GM23248 (cell line): ENCODE measurements around the gene ATL1. TPM values are rescaled to one million over a fixed set of nuclear protein-coding genes. Genes with fewer than 3 reads are reported as not detected.
A peak's percentile ranks its signal among the peaks of the same experiment; 100 is the strongest.

ENCODE experiments used
- DNase-seq: peaks from one replicate; pipeline ENCODE4 v3.0.0-alpha.2; 2015
- H2AFZ ChIP-seq: fragments of 200-600 bp; sonication (generic); 2 replicates; pipeline ENCODE4 v1.6.1; 2016; ENCODE audit warnings: antibody characterized with exemption
- H3F3A ChIP-seq: fragments of 200-600 bp; sonication (generic); 2 replicates; pipeline ENCODE4 v1.6.1; 2016; ENCODE audit warnings: mild to moderate bottlenecking, antibody characterized with exemption, mixed run types; ENCODE audit not compliant: insufficient read depth
- H3K27ac ChIP-seq: fragments of 200-600 bp; sonication (generic); 2 replicates; pipeline ENCODE4 v1.5.1; 2016; ENCODE audit warnings: mild to moderate bottlenecking
- H3K27me3 ChIP-seq: fragments of 200-600 bp; sonication (generic); replicated peaks from 2 replicates; pipeline ENCODE4 v1.6.1; 2016; ENCODE audit warnings: mild to moderate bottlenecking; ENCODE audit not compliant: insufficient read depth
- H3K36me3 ChIP-seq: fragments of 200-600 bp; sonication (generic); 2 replicates; pipeline ENCODE4 v1.6.1; 2016; ENCODE audit warnings: low read depth, mild to moderate bottlenecking
- H3K4me1 ChIP-seq: fragments of 200-600 bp; sonication (generic); 2 replicates; pipeline ENCODE4 v1.6.1; 2016; ENCODE audit warnings: mild to moderate bottlenecking; ENCODE audit not compliant: insufficient read depth
- H3K4me2 ChIP-seq: fragments of 200-600 bp; sonication (generic); one replicate; pipeline ENCODE4 v1.6.1; 2016; ENCODE audit warnings: mild to moderate bottlenecking; ENCODE audit not compliant: unreplicated experiment
- H3K4me3 ChIP-seq: fragments of 200-600 bp; sonication (generic); 2 replicates; pipeline ENCODE4 v1.5.1; 2016; ENCODE audit warnings: mild to moderate bottlenecking
- H3K79me2 ChIP-seq: fragments of 200-600 bp; sonication (generic); 2 replicates; pipeline ENCODE4 v1.6.1; 2016; ENCODE audit warnings: mild to moderate bottlenecking; ENCODE audit not compliant: insufficient read depth
- H3K9ac ChIP-seq: fragments of 200-600 bp; sonication (generic); 2 replicates; pipeline ENCODE4 v1.6.1; 2016; ENCODE audit warnings: mild to moderate bottlenecking
- H3K9me2 ChIP-seq: fragments of 200-600 bp; sonication (generic); 2 replicates; pipeline ENCODE4 v1.6.1; 2016; ENCODE audit warnings: mixed run types, mild to moderate bottlenecking, moderate library complexity; ENCODE audit not compliant: insufficient read depth
- H3K9me3 ChIP-seq: fragments of 200-600 bp; sonication (generic); one replicate; pipeline ENCODE4 v1.6.1; 2017; ENCODE audit warnings: low read depth
- H4K20me1 ChIP-seq: fragments of 200-600 bp; sonication (generic); 2 replicates; pipeline ENCODE4 v1.6.0; 2016; ENCODE audit not compliant: insufficient read depth
- EZH2 ChIP-seq: fragments of 200-600 bp; sonication (generic); IDR thresholded peaks from 2 replicates; pipeline ENCODE4 v1.6.1; 2018; ENCODE audit warnings: antibody characterized with exemption, mild to moderate bottlenecking; ENCODE audit not compliant: insufficient read depth, poor library complexity, severe bottlenecking
- EZH2phosphoT487 ChIP-seq: fragments of 200-600 bp; sonication (generic); IDR thresholded peaks from 2 replicates; pipeline ENCODE4 v1.6.1; 2018; ENCODE audit warnings: antibody characterized with exemption, moderate library complexity, mild to moderate bottlenecking, low read depth; ENCODE audit not compliant: insufficient read depth
- WGBS, 2 experiments: methylation state at CpG; one replicate each; pipeline ENCODE4 v1.1.6; 2015 to 2017; ENCODE audit warnings: low lambda C conversion rate in 2 of 2, low coverage in 1 of 2; ENCODE audit errors: missing lambda C conversion rate in 2 of 2; 5-methylcytosine and 5-hydroxymethylcytosine counted together
- in situ Hi-C: fragments of 300-500 bp; cut with MboI; formaldehyde crosslinking; loops from 2 replicates; pipeline ENCODE4 v1.15.0; 2020
- polyA plus RNA-seq: library from polyadenylated mRNA; unstranded; fragments of >200 nt; fragmentation: Nextera tagmentation; extraction: Ambion mirVana; gene quantifications from 2 replicates; pipeline ENCODE4 v1.2.1, GENCODE V29; 2016
- total RNA-seq: library from RNA; depleted of rRNA; stranded (reverse); fragments of >200 nt; shearing (Covaris generic); gene quantifications from 2 replicates; pipeline ENCODE4 v1.2.3, GENCODE V29; 2014

Gene ATL1
- total and polyA plus RNA-seq, 2 experiments from 2014 or later: 10.8 to 11.4 TPM

DNA sequence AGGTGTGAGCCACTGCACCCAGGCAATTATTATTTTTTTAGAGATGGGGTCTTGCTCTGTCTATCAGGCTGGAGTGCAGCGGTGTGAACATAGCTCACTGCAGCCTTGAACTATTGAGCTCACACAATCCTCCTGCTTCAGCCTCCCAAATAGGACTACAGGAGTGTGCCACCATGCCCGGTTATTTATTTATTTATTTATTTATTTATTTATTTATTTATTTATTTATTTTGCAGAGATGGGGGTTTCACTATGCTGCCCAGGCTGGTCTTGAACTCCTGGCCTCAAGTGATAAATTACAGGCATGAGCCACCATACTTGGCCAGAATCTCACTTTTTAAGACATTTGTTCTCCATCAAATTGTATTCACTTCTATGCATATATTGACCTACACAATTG, 56.3 kb downstream of the ATL1 start:
- H3K9me3 ChIP-seq: no peaks in the 10 kb centered on the region

DNA sequence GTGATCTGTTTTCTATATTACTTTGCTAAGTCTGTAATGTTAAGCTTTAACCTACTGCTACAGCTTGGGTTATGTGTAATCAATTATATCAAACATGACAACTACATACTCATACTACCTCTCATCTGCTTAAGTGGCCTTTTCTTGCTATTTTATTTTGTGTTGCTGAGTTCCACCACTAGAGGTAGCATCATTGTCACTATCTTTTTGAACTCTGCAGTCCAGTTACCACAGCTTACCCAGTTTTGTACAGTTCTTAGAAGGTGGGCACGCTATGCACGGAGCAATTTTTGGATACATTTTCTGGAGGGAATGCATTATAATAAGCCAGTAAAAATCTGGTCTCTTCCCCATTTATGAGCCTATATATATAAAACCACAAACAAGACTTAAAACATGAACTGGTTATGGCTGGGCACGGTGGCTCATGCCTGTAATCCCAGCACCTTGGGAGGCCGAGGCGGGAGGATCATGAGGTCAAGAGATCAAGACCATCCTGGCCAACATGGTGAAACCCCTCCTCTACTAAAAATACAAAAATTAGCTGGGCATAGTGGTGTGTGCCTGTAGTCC, 59.7 kb downstream of the ATL1 start:
- H3K9me3 ChIP-seq: no peaks in the 10 kb centered on the region
- no peaks in the 10 kb centered on the region for H3K4me1 ChIP-seq
- in situ Hi-C loops: loop anchor here (10.0 to 25.0 kb wide), 2 partner anchors 155 to 593 kb away; no protein-coding TSS in a partner anchor
- no peaks in the 10 kb centered on the region for H3K79me2 ChIP-seq
- H4K20me1 ChIP-seq: no peaks in the 10 kb centered on the region
- H2AFZ ChIP-seq: no peak overlapping the region
- peak; percentile 60 for DNase-seq
- 71 to 73% methylated on average over 5 of the region's 5 CpGs for WGBS, 2 experiments
- no peak overlapping the region for H3K4me3 ChIP-seq
- TF ChIP-seq EZH2phosphoT487 (no peak), EZH2 (no peak)
- no peaks in the 10 kb centered on the region for H3K27me3 ChIP-seq
- no peak overlapping the region for H3K9ac ChIP-seq
- no peaks in the 10 kb centered on the region for H3K9me2 ChIP-seq
- no peak overlapping the region for H3K27ac ChIP-seq
- no peak overlapping the region for H3K4me2 ChIP-seq
- H3K36me3 ChIP-seq: no peaks in the 10 kb centered on the region
- 0 out of 2 replicates have a peak, but pooled peaks cover 3% of the 10 kb centered on the region for H3F3A ChIP-seq

More for the DNA sequence above, 56.3 kb downstream of the ATL1 start:
- DNase-seq: no peak
- 95 to 100% methylated on average over 2 of the region's 2 CpGs for WGBS, 2 experiments
- Histone ChIP-seq H3K4me3 (no peak overlapping the region), H3K9ac (no peak overlapping the region), H3K9me2 (no peaks in the 10 kb centered on the region), H3K4me2 (no peak overlapping the region), H2AFZ (no peak overlapping the region), H3K27me3 (no peaks in the 10 kb centered on the region), H3K27ac (no peak overlapping the region), H3F3A (no peaks in the 10 kb centered on the region), H3K79me2 (no peaks in the 10 kb centered on the region), H3K4me1 (no peaks in the 10 kb centered on the region), H4K20me1 (no peaks in the 10 kb centered on the region), H3K36me3 (no peaks in the 10 kb centered on the region)
- TF ChIP-seq EZH2phosphoT487 (no peak), EZH2 (no peak)
- in situ Hi-C loops: loop anchor here (10.0 to 25.0 kb wide), 2 partner anchors 159 to 596 kb away; no protein-coding TSS in a partner anchor

DNA sequence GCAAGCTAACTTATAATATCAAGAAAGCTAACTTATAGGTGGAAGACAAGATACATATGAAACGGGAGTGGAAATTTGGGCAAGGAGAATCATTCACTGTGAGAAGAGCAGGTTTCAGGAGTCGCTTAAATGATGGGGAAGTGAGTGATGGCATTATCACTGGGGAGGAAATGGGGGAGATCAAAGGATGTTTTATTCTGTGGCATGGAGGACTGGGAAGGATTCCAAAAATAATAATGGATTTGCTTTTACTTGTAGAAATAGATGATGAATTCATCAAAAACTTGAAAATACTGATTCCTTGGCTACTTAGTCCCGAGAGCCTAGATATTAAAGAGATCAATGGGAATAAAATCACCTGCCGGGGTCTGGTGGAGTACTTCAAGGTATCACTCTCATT, 60.4 kb downstream of the ATL1 start:
- Histone ChIP-seq H2AFZ (no peak overlapping the region), H3K4me3 (no peak overlapping the region), H3K9me3 (no peaks in the 10 kb centered on the region), H3K27ac (no peak overlapping the region), H4K20me1 (no peaks in the 10 kb centered on the region), H3K9ac (no peak overlapping the region), H3K36me3 (no peaks in the 10 kb centered on the region), H3K4me1 (no peaks in the 10 kb centered on the region), H3F3A (0 out of 2 replicates have a peak, but pooled peaks cover 3% of the 10 kb centered on the region), H3K9me2 (no peaks in the 10 kb centered on the region), H3K4me2 (no peak overlapping the region), H3K79me2 (no peaks in the 10 kb centered on the region), H3K27me3 (no peaks in the 10 kb centered on the region)
- 75 to 77% methylated on average over 4 of the region's 4 CpGs for WGBS, 2 experiments
- no peak for TF ChIP-seq EZH2phosphoT487
- TF ChIP-seq EZH2: no peak
- in situ Hi-C loops: loop anchor here (25.0 kb wide), 1 partner anchor 592 kb away; no protein-coding TSS in a partner anchor
- DNase-seq: no peak

DNA sequence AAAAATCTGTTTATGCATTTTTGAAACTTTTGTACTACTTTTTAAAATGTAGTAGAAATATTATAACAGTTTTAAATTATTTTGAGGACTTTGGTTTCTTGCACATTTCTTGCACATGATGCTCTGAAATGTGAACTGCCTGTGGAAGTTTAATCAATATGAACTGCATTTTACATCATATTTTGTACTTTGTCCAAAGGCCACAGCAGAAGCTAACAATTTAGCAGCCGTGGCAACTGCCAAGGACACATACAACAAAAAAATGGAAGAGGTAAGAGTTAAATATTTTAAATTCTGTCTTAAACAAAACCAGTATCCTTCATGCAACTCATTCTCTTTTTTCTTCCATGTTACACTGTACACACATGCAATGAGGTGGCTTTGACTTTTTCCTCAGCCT, 63.0 kb downstream of the ATL1 start:
- Histone ChIP-seq H3K27me3 (no peaks in the 10 kb centered on the region), H3K4me2 (no peak overlapping the region), H3K4me3 (no peak overlapping the region), H2AFZ (no peak overlapping the region), H4K20me1 (no peaks in the 10 kb centered on the region), H3K9ac (no peak overlapping the region), H3K9me2 (no peaks in the 10 kb centered on the region), H3K27ac (no peak overlapping the region), H3K4me1 (no peaks in the 10 kb centered on the region), H3K9me3 (no peaks in the 10 kb centered on the region), H3K79me2 (no peaks in the 10 kb centered on the region), H3K36me3 (no peaks in the 10 kb centered on the region; the same call in 1 of the 2 replicates), H3F3A (0 out of 2 replicates have a peak, but pooled peaks cover 3% of the 10 kb centered on the region)
- WGBS, 2 experiments: 69 to 91% methylated on average over 1 of the region's 1 CpG
- no peak for DNase-seq
- TF ChIP-seq EZH2phosphoT487 (no peak), EZH2 (no peak)
- in situ Hi-C loops: loop anchor here (25.0 kb wide), 1 partner anchor 589 kb away; no protein-coding TSS in a partner anchor
